SKM-1 treated with dmso at 0.1 percent for 144 hours (cell line): ENCODE results near the gene CPEB4.

ENCODE experiments used
- DNase-seq: peaks from one replicate; lab custom pipeline; 2025; ENCODE audit not compliant: unreplicated experiment; lab: John Stamatoyannopoulos, UW

CPEB4 gene

DNA sequence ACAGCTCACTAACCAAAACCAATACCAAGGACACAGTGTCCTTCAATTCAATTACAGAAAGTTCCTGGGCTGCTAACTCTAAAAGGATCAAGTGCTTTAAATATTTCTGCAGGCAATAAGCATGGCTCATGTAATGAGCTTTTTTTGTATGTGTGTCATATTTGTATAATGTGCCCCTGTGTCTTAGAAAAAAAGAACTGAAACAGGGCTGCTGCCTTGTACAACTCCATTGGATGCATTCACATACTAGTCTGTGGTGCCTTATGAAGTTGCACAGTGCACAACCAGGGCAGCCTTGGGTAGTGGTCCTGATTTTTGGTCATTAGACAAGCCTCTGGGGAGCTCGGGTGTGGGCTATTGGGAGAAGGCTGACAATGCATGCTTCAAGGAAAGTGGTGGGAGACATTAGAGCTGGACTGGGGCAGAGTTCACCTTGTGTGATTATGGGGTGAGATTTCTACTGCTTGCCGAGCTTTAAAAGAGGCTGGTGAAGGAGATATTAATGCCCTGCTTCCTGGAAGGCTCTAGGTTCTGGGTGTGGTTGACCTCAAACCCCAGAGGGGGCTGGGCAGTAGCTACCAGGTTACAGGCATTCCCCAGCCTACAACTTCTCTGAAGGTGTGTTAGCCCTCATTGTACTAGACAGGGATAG lies 3.6 kb upstream of the CPEB4 start:
- DNase-seq: no peak

DNA sequence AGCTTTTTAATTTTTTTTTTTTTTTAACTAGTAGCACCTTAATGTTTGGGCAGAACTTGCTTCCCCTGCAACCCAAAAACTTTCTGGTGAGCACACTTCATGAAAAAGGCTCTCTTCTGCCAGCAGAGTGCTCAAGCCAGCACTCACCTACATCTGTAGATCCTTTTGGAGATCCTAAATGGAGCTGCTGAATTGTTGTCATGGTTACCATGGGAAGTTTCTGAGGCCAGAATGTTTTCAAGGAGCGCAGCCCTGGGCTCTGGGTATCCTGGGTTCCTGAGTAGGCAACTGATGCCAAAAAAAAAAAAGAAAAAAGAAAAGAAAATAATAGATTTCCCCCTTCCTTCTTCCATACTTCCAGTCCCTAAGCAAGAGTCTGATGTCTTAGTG lies 3.1 kb upstream of the CPEB4 start:
- DNase-seq: no peak

DNA sequence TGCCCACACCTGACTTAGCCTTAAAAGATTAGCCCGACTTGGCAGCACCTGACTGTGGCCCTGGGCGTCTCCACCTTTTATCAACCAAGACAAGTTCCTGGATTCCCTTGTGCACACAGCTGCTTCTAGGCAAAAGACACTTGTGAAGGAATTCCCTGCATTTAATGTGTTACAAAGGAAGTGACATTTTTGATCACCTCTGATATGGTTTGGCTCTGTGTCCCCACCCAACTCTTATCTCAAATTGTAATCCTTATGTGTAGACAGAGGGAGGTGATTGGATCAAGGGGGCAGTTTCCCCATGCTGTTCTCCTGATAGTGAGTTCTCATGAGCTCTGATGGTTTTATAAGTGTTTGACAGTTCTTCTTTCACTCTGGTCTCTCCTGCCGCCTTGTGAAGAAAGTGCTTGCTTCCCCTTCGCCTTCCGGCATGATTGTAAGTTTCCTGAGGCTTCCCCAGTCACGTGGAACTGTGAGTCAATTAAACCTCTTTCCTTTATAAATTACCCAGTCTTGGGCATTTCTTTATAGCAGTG lies 2.6 kb upstream of the CPEB4 start:
- DNase-seq: no peak

DNA sequence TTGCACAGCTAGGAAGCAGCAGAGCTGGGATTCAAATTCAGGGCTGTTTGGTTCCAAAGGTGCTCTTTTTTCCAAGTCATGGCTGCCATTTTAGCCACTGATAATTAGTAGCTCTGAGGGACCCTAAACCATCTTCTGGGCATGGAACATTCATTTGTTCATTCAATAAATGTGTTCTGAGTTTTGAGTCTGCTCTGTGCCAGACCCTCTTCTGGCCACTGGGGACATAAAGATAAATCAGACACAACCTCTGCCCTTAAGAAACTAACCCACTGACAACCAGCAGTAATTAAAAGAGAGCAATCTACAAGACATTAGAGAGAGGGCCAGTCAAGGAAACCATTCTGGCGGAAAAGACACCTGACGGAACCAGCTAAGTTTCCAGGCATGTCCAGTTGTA lies 2.0 kb upstream of the CPEB4 start:
- DNase-seq: no peak

DNA sequence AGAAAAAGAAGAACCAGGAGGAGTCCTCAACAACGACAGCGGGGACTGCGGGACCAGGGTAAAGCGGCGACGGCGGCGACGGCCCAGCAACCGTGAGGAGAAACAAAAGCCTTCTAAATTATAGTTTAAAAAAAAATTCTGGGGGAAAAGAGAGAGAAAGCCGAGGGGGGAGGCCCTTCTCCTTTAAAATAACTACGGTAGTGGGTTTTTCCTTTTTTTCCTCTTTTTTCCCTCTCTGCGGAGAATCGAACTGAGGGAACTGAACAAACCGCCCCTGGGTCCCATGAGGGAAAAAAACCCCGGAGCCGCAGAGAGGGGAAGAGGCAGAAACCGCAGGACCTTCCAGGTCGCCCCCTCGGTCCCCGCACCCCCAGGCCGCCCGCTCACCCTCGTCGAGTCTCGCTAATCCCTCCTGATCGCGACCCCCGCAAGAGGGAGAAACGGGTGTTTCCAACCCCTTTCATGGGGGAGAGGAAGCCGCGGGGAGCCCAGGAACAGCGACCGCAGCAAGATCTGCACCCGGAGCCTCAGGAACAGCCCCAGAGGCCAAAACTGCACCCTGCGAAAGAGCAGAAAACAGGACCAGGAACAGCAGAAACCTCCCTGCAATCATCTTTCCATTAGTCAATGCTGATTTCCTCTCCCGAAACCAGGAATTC lies 453 bp downstream of the CPEB4 start:
- no peak for DNase-seq

DNA sequence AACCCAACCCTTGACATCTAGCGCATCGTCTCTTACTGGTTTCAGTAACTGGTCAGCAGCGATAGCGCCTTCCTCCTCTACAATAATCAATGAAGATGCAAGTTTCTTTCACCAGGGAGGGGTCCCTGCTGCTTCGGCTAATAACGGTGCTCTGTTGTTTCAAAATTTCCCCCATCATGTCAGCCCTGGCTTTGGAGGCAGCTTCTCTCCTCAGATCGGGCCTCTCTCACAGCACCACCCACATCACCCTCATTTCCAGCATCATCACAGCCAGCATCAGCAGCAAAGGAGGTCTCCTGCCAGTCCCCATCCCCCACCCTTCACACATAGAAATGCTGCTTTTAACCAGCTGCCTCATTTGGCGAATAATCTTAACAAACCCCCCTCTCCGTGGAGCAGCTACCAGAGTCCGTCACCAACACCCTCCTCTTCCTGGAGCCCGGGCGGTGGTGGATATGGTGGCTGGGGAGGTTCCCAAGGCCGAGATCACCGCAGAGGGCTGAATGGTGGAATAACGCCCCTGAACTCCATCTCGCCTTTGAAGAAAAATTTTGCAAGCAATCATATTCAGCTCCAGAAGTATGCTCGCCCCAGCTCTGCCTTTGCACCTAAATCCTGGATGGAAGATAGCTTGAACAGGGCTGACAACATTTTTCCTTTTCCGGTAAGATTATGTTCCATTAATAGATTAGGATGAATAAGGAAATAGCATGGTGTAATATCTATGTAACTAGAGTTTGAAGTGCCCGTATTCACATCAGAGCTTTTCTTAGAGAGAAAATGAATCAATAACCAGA lies 2.2 kb downstream of the CPEB4 start:
- no peak for DNase-seq

DNA sequence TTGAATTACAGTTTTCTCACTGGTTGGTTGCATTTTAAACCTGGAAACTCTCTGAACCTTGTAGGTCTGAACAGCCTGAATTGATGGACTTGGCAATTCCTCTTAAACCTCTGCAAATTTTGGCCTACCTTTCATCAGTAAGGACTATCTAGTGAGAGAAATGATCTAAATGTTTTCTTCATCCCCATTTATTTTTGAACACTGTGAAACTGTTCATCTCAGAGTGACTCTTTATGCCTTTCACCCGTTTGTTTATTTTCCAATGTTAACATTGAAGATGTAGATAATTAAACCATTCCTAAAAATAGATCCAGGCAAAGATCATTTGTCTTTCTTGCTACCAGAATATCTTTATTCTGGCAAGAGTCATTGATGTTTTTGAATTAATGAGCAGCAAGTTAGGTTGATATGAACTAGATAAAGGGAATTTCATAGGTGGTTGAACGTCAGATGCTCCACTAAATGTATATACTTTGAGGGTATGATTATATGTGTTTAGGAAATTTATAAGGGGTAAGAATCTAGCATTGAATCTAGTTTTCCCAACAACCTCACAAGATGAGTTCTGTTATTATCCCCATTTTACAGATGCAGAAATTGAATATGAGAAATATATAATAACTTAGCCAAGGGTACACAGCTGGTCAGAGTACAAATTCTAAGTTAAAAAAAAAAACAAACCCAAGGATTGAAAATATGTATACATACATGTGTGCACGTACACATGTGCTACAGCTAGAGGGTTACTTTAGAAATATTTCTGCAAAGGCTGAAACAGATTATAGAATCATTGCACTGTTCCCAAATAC lies 3.4 kb downstream of the CPEB4 start:
- DNase-seq: no peak

DNA sequence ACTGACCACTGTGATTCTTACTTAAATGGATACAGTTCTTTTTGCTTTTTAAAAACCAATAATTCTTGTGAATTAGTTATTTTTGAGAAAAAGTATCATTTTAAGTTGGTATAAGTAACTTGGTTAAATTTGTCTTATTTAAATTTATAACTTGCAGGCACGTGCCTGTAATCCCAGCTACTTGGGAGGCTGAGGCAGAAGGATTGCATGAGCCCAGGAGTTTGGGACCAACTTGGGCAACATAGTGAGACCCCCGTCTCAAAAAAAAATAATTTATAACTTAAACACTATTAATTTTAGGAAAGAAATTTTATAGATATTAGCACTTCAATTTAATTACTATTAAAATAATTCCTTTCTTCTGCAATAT lies 5.0 kb downstream of the CPEB4 start:
- DNase-seq: no peak

DNA sequence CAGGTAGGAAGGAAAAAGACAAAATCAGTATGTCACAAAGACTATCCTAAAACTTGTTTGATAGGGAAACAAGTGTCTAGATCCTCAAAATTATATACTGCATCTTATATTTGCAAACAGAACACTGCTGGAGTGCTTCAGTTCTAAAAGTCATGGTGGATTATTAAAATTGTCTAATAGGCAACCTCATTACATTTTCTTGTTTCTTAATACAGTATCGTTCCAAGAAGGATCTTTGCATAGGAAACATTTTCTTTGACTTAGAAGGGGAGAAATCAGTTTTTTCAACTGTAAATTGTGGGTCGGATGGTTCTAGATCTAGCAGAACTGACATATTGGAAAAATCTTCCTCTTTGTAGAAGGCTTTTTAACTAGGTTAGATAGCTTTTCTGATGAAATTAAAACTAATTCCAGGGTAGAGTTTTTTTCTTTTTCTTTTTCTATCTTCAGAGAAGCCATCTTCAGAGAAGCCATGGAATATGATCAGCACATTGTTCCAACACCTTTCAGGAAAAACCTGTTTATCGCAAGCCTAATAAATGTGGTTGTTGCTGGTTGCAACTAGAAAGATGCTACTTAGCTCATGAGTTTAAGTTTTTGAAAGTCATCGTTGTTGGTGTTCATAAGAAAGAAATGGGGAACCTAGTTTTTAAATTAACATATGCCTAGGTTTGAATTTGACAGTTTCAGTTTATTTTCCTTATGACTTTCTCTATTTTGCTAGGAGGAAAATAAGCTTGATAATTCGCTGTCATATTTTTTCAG lies 7.4 kb downstream of the CPEB4 start:
- no peak for DNase-seq

DNA sequence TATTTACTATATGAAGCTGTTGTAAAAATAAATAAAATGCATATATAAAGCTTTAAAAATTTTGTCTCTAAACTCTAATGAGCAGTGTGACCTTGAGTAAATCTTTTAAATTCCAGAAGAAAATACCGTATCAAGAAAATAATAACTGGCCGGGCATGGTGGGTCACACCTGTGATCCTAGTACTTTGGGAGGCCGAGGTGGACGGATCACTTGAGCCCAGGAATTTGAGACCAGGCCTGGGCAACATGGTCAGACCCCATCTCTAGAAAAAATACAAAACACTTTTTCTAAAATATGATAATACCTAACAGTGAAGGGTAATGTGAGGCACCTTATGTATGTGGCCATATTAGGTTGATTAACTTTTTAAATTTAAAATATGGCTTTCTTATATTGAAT lies 8.5 kb downstream of the CPEB4 start:
- DNase-seq: no peak

DNA sequence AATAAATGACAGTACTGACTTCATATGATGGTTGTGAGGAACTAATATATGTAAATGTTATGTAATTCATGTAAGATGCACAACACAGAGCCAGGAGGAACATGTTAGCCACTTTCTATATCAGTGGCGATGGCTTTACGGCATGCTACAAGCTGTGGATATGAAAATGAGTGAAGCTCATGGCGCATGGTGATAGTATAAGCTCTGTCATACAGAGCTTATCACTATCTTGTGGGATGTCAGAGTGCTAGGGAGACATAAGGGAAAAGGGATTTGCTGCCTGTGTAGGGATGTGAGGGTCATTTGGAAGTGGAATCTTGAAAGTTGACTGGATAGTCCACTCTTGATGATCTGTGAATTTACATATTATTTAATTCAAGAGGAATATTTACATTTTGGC lies 13.6 kb downstream of the CPEB4 start:
- no peak for DNase-seq

DNA sequence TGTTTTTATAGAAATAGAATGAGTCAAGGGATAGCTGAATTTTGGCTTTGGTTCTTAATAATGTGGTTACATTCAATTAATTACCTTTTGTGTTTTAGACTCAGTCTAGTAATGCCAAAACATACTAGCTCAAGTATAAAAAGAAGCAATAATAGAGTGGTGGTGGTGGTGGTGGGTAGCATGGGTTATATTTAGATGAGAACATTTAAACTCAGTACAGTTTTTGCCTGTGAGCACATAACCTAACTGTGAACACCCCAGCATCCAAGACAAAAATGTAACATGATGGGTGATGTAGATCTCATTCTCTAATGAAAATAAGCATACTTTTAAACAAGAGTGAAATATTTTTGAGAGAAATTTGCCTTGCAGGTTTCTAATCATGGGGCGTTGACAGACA lies 14.2 kb downstream of the CPEB4 start:
- DNase-seq: no peak

DNA sequence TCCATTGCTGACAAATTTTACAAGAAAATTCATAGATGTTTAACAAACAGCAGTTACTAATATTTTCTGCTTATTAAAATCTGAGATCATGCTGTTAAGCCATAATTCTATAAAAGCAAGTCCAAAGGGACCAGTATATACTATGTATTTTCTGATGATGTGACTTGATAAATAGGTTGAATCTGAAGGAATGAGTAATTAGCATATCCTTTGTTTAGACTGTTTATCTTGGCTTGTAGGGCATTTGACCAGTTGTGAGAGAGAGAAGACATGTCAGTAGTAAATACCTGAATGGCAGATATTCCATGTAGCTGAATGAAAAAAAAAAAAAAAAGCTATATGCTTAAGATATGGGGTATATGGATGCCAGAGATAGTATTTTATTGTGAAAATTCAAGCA lies 14.6 kb downstream of the CPEB4 start:
- DNase-seq: no peak

DNA sequence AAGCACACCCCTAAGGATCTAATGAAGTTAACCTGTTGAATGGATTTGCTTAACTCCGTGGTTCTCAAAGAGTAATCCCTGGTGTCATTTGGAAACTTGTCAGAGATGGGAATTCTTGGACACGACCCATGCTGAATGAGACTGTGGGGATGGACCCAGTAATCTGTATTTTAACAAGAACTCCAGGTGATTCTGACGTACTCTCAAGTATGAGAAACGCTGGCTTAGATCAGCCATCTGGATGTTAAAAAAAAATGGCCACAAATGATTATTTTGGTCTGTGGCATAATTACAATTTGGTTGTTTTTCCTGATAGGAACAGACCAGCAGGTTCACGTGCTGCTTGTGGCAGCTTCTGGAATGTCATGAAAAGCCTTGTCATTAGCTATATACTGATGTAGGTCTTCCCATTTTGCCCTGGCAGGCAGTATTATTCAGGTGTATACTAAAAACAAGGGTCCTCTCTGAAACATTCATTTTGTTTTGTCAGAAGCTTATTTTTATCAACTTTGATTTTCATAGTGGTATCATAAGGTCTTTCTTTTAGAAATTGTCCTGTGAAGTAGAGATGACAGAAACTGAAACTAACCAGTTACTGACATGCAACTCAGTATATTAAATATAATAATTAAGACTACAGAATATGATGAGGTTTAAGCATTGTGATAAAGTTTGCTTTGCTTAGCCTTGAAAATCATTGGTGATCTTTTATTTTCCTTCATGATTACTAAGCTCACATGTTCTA lies 15.4 kb downstream of the CPEB4 start:
- no peak for DNase-seq

DNA sequence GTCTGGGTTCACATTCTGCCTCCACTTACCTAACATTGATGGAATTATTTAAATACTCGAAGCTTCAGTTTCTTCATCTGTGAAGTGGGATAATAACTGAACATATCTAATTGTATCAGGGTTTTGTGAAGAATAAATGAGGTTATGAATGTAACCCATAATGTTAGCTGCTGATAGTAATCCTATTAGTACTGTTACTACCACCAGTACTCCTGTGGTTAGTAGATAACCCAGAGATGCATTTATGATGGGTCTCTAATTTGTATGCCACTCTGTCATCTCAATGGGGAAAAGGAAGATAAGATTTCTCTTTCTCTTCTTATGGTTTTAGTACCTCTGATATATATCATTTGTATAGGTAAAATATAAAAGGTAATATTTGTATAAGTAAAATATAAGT lies 16.0 kb downstream of the CPEB4 start:
- DNase-seq: no peak

DNA sequence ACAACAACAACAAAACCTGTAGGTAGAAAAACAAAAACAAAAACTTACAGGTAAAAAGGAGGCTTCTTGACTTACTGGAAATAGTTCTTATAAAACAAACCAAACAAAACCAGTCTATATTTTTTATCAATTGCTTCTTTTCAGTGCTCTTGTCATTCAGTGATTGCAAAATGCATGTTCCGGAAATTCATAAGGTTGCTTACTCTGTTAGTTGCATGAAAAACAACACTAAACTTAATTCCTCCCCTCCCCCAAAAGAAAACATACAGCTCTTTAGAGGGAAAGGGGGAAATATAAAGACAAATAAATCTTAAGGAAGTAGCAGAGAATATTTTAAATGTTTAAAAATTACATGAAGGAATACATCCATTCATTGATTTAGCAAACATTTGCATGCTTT lies 19.1 kb downstream of the CPEB4 start:
- DNase-seq: no peak

DNA sequence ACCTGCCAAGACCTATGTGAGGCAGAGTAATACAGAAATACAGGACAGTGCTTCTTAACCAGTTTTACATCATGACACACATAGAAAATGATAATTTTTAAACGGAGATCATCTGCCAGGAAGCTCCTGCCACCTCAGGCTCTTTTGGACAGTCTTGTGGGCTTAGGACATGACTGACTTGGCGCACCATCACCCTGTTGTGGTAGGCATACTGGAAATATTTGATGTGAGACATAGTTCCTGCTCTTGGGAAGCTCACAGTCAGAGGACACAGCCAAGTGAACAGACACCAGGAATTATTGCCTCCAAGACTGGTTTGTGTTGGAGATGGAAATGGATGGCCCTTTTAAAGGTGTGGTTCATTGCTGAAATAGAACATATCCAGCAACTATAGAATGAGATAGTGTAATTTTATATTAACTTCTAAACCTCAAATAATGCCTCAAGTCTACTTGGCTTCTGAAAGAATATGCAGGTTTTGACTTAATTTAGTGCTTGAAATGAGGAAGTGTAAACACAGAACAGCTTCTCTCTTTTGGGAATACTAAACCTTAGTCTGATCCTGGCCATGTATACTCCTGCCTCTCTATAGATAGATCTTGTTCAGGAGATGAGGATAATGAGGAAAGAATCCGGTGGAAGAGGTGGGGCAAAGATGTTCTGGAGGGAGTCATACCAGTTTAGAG lies 19.7 kb downstream of the CPEB4 start:
- DNase-seq: peak; percentile 9

DNA sequence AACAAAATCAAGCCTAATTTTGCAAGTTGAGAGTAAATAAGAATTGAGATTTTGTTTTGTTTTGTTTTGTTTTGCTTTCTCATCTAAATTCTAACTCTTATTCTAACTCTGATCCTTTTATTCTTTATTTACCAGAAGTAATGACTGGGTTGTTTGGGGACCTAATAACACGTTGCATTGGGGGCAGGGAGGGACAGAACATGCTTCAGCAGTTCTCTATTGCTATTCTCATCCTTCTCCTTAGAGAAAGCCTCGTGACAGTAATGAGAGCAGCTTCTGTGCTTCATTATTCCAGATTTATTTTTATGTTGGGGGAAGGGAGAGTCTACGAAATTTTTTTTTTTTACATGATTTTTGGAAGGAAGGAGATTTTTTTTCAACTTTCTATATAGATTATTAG lies 21.1 kb downstream of the CPEB4 start:
- DNase-seq: no peak

DNA sequence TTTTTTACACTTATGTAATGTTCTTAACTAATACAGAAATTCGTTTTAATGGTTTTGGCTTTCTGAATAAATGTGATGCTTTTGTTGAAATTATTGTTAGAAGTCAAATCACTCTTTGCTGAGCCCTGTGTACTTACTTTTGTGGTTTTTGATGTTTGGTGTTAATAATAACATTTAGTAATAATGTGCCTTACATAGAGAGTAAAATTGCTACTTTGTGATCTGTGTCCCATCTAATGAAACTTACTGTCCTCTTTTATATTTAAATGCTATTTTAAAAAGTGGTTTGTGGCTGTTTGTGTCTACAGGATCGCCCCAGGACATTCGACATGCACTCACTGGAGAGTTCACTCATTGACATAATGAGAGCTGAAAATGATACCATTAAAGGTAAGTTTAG lies 22.1 kb downstream of the CPEB4 start:
- no peak for DNase-seq
